Subcutaneous adipose tissue (tissue), 4 donors: Measurements from ENCODE around the gene MRPS12. TPM values are rescaled to one million over a fixed set of nuclear protein-coding genes. Genes with fewer than 3 reads are reported as not detected.

Source experiments
- total RNA-seq, 4 donors: library from RNA; depleted of rRNA; stranded (reverse); fragments of >200 nt; gene quantifications; one replicate each; pipeline ENCODE4 v1.1.0, GENCODE V29; 2016
- TF ChIP-seq, protein P1 (sequence below): fragments of 450-650 bp; IDR thresholded peaks from one replicate; pipeline ENCODE4 v1.5.1; 2016; ENCODE audit warnings: low read depth, mild to moderate bottlenecking, control low read depth, antibody characterized with exemption, moderate library complexity

MRPS12 gene
- total RNA-seq, 4 donors from 2014 or later = 10.1 to 26.0 (median 23.0) TPM

DNA sequence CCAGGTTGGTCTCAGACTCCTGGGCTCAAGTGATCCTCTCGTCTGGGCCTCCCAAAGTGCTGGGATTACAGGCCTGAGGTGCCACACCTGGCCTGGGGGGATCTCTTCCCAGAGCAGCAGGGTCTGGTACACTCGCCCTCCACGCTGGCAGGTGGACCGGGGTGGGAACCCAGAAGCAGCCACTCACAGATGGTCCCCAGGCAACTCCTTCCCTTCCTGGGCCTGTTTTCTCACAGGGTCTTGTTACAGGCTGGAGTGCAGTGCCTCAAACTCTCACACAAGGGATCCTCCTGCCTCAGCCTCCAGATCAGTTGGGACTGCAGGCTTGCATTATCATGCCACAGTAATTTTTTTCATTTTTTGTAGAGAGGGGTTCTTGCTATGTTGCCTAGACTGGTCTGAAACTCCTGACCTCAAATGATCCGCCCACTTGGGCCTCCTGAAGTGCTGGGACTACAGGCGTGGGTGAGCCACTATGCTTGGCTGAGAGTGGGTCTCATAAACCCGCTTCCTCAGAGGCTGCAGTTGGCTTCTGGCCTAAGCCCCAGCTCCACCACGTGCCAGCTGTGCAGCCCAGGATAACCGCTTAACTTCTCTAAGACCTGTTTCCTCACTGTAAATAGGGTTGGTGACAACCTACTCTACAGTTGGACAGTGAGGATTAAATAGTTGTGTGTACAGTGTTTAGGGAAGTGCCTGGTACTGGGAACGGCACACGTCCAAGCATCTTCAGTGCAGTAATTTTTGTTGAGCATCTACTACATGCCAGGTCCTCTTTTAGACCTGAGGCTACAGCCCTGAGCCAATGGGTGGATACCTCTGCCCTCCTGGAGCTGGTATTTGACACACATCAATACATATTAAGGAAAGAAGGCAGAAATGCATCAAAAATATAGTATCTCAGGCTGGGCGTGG lies 17.9 kb upstream of the MRPS12 start:
- TF ChIP-seq, protein P1, sequence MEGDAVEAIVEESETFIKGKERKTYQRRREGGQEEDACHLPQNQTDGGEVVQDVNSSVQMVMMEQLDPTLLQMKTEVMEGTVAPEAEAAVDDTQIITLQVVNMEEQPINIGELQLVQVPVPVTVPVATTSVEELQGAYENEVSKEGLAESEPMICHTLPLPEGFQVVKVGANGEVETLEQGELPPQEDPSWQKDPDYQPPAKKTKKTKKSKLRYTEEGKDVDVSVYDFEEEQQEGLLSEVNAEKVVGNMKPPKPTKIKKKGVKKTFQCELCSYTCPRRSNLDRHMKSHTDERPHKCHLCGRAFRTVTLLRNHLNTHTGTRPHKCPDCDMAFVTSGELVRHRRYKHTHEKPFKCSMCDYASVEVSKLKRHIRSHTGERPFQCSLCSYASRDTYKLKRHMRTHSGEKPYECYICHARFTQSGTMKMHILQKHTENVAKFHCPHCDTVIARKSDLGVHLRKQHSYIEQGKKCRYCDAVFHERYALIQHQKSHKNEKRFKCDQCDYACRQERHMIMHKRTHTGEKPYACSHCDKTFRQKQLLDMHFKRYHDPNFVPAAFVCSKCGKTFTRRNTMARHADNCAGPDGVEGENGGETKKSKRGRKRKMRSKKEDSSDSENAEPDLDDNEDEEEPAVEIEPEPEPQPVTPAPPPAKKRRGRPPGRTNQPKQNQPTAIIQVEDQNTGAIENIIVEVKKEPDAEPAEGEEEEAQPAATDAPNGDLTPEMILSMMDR = no peak

DNA sequence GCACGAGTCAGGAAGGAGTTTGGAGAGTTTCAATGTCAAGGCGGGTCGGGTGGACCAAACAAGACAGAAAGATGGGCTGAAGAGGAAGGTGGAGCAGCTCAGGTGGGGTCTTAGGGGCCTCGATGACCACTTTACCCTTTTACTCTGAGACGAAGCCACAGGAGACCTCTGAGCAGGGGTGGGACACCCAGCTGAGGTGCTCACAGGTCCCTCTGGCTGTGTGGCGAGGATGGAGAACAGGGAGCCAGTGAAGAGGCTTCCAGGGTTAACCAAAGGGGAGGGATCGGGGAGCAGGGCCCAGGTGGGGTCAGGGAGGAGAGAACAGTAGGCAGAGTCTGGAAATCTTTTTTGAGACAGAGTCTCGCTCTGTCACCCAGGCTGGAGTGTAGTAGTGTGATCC lies 16.8 kb upstream of the MRPS12 start:
- TF ChIP-seq, protein P1 = no peak

DNA sequence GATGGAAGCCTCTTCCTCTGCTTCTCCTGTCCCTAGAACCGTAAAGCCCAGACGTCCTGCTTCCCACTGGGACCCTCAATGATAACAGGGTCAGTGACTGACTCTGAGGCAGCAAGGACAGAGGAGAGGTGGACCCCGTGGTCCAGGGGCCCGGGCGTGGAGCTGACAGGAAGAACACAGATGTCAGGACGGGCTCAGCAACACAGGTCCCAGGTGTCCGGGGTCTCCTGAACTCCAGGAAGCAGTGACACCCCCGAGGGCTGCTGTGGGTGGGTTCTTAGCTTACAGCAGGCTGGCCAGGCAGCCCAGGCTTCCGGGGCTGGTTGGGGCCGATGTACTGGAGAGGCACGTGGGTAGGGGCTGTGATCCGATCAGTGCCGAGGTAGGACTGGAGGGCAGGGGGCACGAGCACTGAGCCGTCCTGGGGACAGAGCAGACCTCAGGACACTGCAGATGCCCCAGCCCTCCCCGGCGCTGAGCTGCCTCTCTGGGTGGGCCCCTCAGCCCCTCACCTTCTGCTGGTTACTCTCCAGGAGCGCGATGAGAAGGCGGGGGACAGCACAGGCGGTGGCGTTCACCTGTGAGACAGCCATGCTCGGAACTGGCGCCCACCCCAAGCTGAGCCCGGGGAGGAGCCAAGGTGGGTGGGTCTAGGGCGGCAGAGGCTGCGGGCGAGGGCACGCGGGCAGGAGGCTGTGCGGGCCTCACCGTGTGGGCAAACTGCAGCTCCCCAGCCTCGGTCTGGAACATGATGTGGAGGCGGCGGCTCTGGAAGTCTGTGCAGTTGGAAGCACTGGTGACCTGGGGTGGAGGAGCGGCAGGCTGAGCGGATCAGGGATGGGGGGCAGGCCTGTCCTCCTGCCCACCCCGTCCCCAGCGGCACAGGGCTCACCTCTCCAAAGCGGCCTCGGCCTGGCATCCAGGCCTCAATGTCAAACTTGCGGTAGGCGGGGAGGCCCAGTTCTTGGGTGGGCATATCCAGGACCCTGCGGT lies 15.1 kb upstream of the MRPS12 start:
- TF ChIP-seq, protein P1 = no peak

DNA sequence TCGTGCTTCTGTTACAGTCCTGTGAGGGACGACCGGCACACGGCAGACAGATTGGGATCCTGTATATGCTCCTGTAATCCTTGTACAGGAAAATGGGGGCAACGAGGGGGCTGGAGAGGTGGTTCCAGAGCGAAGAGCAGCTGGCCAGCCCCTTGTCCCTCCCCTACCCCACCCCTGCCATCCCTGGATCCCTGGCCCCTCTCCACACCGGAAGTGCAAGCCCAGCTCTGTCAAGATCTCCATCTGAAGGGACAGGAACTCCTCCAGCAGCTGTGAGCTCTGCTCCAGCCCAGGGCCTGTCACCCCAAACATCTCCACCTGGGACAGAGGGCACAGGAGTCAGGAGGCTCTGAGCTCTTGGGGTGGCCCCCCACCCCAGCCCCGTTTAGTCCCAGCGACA lies 13.2 kb upstream of the MRPS12 start:
- TF ChIP-seq, protein P1 = no peak

DNA sequence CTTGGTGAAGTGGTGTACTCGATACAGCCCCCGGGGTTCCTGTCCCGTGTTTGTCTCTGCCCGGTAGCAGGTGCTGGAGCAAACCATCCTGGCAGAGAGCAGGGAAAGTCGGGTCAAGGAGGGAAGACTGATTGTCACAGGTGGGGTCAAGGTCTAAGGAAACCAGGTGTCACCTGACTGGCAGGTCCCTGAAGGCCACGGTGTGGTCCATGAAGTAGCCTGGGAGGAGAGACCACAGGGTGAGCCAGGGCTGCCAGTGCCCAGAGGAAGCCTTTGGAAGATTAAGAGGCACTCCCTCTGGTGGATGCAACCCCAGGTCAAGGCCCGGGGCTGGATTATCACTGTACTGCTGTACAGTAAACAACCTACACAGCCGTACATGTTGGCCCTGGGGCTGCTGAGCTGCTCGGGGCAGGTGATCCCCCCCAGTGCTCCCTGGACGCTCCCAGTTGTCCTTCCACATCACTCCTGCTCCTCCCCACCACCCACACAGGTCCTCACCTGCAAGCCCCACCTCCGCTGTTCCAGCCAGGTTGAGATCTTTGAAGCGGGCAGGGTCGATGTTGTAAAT lies 12.7 kb upstream of the MRPS12 start:
- TF ChIP-seq, protein P1 = no peak

DNA sequence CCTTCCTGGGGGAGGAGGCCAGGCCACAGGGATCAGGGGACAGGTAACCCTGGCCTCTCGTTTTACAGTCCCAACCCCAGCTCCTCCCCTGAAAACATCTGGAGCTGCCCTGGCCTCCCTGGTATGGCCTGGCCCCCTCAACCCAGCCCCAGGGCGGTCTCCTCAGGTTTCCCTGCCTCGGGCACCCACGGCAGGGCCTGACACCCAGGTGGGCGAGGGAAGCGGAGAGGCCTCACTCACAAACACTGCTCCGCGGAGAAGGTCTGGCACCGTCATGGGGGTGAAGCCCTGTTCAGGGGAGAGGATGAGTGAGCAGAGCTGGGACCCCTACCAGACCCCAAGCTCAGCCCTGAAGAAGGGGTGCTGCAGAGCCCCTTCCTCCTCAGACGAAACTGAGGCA lies 12.2 kb upstream of the MRPS12 start:
- TF ChIP-seq, protein P1 = no peak
